ENCODE data around the gene ROR2. TPM values are rescaled to one million over a fixed set of nuclear protein-coding genes. Genes with fewer than 3 reads are reported as not detected.

ROR2 gene
- total and polyA plus RNA-seq, 4 donors: 2.7 to 32.3 (median 9.2) TPM

DNA sequence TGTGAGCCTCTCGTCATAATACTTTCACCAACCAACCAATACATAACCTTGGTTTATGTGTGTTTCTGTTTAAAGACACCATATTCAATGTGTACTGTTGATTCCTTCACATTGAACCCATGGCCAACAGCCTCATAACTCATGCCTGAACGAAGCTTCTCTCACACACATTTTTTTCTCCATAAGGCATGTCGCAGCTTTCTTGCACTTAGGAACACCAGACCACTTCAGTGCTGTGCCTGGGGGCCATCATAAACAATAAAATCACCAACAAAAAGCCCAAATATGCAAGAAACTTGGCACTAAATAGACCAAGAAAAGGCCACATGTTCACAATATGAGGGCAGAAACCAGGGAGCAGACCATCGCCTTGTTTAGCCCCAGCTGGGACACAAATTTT, 192.2 kb downstream of the ROR2 start:
- Histone ChIP-seq H3K9me3 (ENCODE audit: control insufficient read depth in 4 of 4, insufficient read depth in 3 of 4, low read length in 3 of 4) (peaks cover 0 to 4% (median 0%) of the 10 kb centered on the region in 4 donors), H3K27ac (ENCODE audit: low read depth in 1 of 2, low read length in 1 of 2) (no peak overlapping the region), H3K27me3 (ENCODE audit: control insufficient read depth in 3 of 3, insufficient read depth in 3 of 3, low read length in 2 of 3) (no peaks in the 10 kb centered on the region), H3K36me3 (ENCODE audit: control insufficient read depth in 4 of 4, insufficient read depth in 4 of 4, low read length in 4 of 4) (peaks cover 0 to 11% (median 3%) of the 10 kb centered on the region in 4 donors), H3K4me1 (ENCODE audit: control insufficient read depth in 5 of 5, insufficient read depth in 5 of 5, low read length in 5 of 5) (no peaks in the 10 kb centered on the region), H3K9ac (ENCODE audit: insufficient read depth in 1 of 2, low read length in 2 of 2) (no peak overlapping the region), H3K4me3 (no peak overlapping the region)
- ATAC-seq (ENCODE audit: insufficient read depth, low FRiP score): no peak
- DNase-seq: no peak
- TF ChIP-seq CTCF (IDR thresholded peaks at IDR 0.05; ENCODE audit: control extremely low read depth, extremely low read depth): no peak
- WGBS, 2 donors: 87 to 94% methylated on average over 4 of the region's 4 CpGs

GRCh38 chr9:91756510-91756780, 193.6 kb downstream of the ROR2 start:
- Histone ChIP-seq H3K4me3 (no peak overlapping the region), H3K9me3 (ENCODE audit: control insufficient read depth in 4 of 4, insufficient read depth in 3 of 4, low read length in 3 of 4) (peaks cover 0 to 3% (median 0%) of the 10 kb centered on the region in 4 donors), H3K27ac (ENCODE audit: low read depth in 1 of 2, low read length in 1 of 2) (no peak overlapping the region), H3K9ac (ENCODE audit: insufficient read depth in 1 of 2, low read length in 2 of 2) (no peak overlapping the region), H3K4me1 (ENCODE audit: control insufficient read depth in 5 of 5, insufficient read depth in 5 of 5, low read length in 5 of 5) (no peaks in the 10 kb centered on the region), H3K27me3 (ENCODE audit: control insufficient read depth in 3 of 3, insufficient read depth in 3 of 3, low read length in 2 of 3) (no peaks in the 10 kb centered on the region), H3K36me3 (ENCODE audit: control insufficient read depth in 4 of 4, insufficient read depth in 4 of 4, low read length in 4 of 4) (peaks cover 0 to 11% (median 3%) of the 10 kb centered on the region in 4 donors)
- ATAC-seq (ENCODE audit: insufficient read depth, low FRiP score) (no peak), DNase-seq (no peak)
- no peak for TF ChIP-seq CTCF (IDR thresholded peaks at IDR 0.05; ENCODE audit: control extremely low read depth, extremely low read depth)
- WGBS, 2 donors: 92 to 94% methylated on average over 4 of the region's 4 CpGs

DNA sequence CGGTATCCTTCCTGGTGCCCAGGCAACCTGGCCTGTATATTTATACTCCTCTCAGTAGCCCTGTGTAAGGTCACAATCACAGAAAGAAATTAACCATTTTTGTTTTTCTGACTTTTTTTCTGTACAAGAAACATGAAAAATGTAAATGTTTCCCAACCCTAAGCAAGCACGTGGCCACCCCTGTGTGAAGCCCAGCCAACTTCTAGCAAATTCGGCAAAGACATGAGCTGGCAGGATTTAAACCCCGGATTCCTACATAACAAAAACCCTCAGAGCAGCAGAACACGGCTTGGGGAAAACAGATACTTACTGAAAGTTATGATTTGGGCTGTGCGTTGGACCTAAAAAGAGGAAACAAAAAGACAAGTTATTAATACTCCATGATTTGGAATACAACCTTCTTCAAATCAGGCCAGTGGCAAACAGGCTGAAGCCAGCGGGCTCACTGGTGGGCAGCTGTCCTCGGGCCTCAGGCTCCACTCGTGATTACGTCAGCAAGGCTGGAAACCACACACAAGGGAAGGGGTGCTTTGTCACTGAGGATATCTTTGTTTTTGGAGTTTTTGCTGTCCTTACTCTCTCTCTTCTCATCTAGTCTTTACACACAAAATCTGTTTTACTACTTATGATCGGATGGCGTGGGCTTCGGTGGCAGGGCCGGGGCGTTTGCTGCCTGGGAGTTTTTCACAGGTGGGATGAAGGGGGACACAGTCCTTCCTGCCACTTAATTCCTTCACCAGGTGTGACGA, 194.1 kb downstream of the ROR2 start:
- TF ChIP-seq CTCF (IDR thresholded peaks at IDR 0.05; ENCODE audit: control extremely low read depth, extremely low read depth): no peak
- WGBS, 2 donors: 76 to 84% methylated on average over 16 of the region's 16 CpGs
- DNase-seq: no peak

DNA sequence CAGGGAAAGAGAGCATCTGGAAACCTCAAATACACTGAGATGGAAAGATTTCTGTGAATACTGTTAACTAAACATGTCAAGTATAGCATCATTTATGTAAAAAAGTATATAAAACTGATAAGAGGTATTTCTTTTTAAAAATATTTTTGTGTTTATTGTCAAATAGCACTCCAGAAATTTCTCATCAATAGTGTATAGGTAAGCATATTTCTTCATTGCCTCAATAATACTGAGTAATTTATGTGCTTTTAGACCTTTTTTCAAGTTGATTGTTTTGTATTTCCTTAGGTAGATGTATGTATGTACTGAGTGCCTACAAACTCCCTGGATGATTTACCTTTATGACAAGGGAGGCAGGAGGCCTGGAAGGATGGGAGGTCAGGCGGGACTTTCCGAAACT, 196.3 kb downstream of the ROR2 start:
- no peak for TF ChIP-seq CTCF (IDR thresholded peaks at IDR 0.05; ENCODE audit: control extremely low read depth, extremely low read depth)
- ATAC-seq (ENCODE audit: insufficient read depth, low FRiP score): no peak
- WGBS, 2 donors: 47 to 66% methylated on average over 2 of the region's 2 CpGs

More for the DNA sequence above, 194.1 kb downstream of the ROR2 start:
- no peaks in the 10 kb centered on the region for H3K27me3 ChIP-seq (ENCODE audit: control insufficient read depth in 3 of 3, insufficient read depth in 3 of 3, low read length in 2 of 3)
- H3K9ac ChIP-seq (ENCODE audit: insufficient read depth in 1 of 2, low read length in 2 of 2): no peak overlapping the region
- H3K9me3 ChIP-seq (ENCODE audit: control insufficient read depth in 4 of 4, insufficient read depth in 3 of 4, low read length in 3 of 4): peaks cover 0 to 3% (median 0%) of the 10 kb centered on the region in 4 donors
- H3K27ac ChIP-seq (ENCODE audit: low read depth in 1 of 2, low read length in 1 of 2): no peak overlapping the region
- no peak overlapping the region for H3K4me3 ChIP-seq
- no peak for ATAC-seq (ENCODE audit: insufficient read depth, low FRiP score)
- peaks cover 0 to 11% (median 3%) of the 10 kb centered on the region in 4 donors for H3K36me3 ChIP-seq (ENCODE audit: control insufficient read depth in 4 of 4, insufficient read depth in 4 of 4, low read length in 4 of 4)
- H3K4me1 ChIP-seq (ENCODE audit: control insufficient read depth in 5 of 5, insufficient read depth in 5 of 5, low read length in 5 of 5): no peaks in the 10 kb centered on the region

More for the DNA sequence above, 196.3 kb downstream of the ROR2 start:
- Histone ChIP-seq H3K27me3 (ENCODE audit: control insufficient read depth in 3 of 3, insufficient read depth in 3 of 3, low read length in 2 of 3) (no peaks in the 10 kb centered on the region), H3K4me1 (ENCODE audit: control insufficient read depth in 5 of 5, insufficient read depth in 5 of 5, low read length in 5 of 5) (no peaks in the 10 kb centered on the region), H3K27ac (ENCODE audit: low read depth in 1 of 2, low read length in 1 of 2) (no peak overlapping the region), H3K4me3 (no peak overlapping the region), H3K9me3 (ENCODE audit: control insufficient read depth in 4 of 4, insufficient read depth in 3 of 4, low read length in 3 of 4) (peaks cover 0 to 3% (median 0%) of the 10 kb centered on the region in 4 donors), H3K36me3 (ENCODE audit: control insufficient read depth in 4 of 4, insufficient read depth in 4 of 4, low read length in 4 of 4) (peaks cover 0 to 12% (median 3%) of the 10 kb centered on the region in 4 donors), H3K9ac (ENCODE audit: insufficient read depth in 1 of 2, low read length in 2 of 2) (no peak overlapping the region)
- DNase-seq: no peak

All from lung (tissue), 12 donors.